Spleen (tissue), 11 donors: ENCODE results near the gene TBCD. TPM values are rescaled to one million over a fixed set of nuclear protein-coding genes. Genes with fewer than 3 reads are reported as not detected.
A peak's percentile ranks its signal among the peaks of the same experiment; 100 is the strongest.

Experiments
- DNase-seq: peaks from one replicate; pipeline ENCODE4 v3.0.0-alpha.2; 2020
- H3K27ac ChIP-seq, 8 donors: fragments of 200-600 bp; sonication (generic) in 7 of 8; 1 replicate in 4 of 8; 2 replicates in 4 of 8; pipeline versions ENCODE4 v1.5.0 to v1.8.0; 2016 to 2021; ENCODE audit warnings: inconsistent platforms in 4 of 8, mild to moderate bottlenecking in 4 of 8, moderate library complexity in 1 of 8
- H3K27me3 ChIP-seq, 7 donors: fragments of 200-600 bp; sonication (generic) in 6 of 7; replicated peaks in 1 of 7; 1 replicate in 4 of 7; 2 replicates in 3 of 7; pipeline versions ENCODE4 v1.5.0 to v1.8.0; 2016 to 2021; ENCODE audit warnings: inconsistent platforms in 3 of 7, mild to moderate bottlenecking in 1 of 7
- H3K36me3 ChIP-seq, 6 donors: fragments of 200-600 bp; sonication (generic) in 5 of 6; 1 replicate in 4 of 6; 2 replicates in 2 of 6; pipeline versions ENCODE4 v1.5.0 to v1.8.0; 2016 to 2021; ENCODE audit warnings: inconsistent platforms in 2 of 6
- H3K4me1 ChIP-seq, 6 donors: fragments of 200-600 bp; sonication (generic) in 5 of 6; 1 replicate in 3 of 6; 2 replicates in 3 of 6; pipeline versions ENCODE4 v1.5.0 to v1.8.0; 2016 to 2021; ENCODE audit warnings: inconsistent platforms in 3 of 6
- H3K4me3 ChIP-seq, 8 donors: fragments of 200-600 bp; sonication (generic) in 7 of 8; 1 replicate in 4 of 8; 2 replicates in 4 of 8; pipeline versions ENCODE4 v1.5.0 to v1.8.0; 2016 to 2021; ENCODE audit warnings: inconsistent platforms in 4 of 8, mild to moderate bottlenecking in 4 of 8, moderate library complexity in 2 of 8
- H3K9me3 ChIP-seq, 8 donors: fragments of 200-600 bp; sonication (generic) in 7 of 8; 1 replicate in 4 of 8; 2 replicates in 4 of 8; pipeline versions ENCODE4 v1.5.0 to v1.8.0; 2016 to 2021; ENCODE audit warnings: inconsistent platforms in 4 of 8
- CTCF ChIP-seq, 11 experiments: fragments of 200-600 bp in 7 of 11; fragments of 450-650 bp in 4 of 11; sonication (generic) in 4 of 11; IDR thresholded peaks in 8 of 11; conservative IDR thresholded peaks in 3 of 11; 1 replicate in 7 of 11; 2 replicates in 4 of 11; pipeline versions ENCODE4 v1.4.0 to v1.8.0; 2016 to 2021; ENCODE audit warnings: antibody characterized with exemption in 11 of 11, inconsistent platforms in 4 of 11, mild to moderate bottlenecking in 1 of 11
- POLR2A ChIP-seq, 3 donors: fragments of 450-650 bp; IDR thresholded peaks; one replicate each; pipeline ENCODE4 v1.5.1; 2017; ENCODE audit warnings: antibody characterized with exemption in 3 of 3, mild to moderate bottlenecking in 1 of 3
- POLR2AphosphoS5 ChIP-seq, 3 donors: sonication (generic); formaldehyde crosslinking; IDR thresholded peaks; one replicate each; pipeline ENCODE4 v1.5.1; 2017; ENCODE audit warnings: antibody characterized with exemption in 3 of 3
- WGBS, 5 donors: extraction: QIAGEN DNeasy Blood & Tissue Kit in 3 of 5; methylation state at CpG; one replicate each; pipeline versions ENCODE4 v1.1.5 to v1.1.7; 2013 to 2018; 5-methylcytosine and 5-hydroxymethylcytosine counted together
- intact Hi-C: fragments of 100-400 bp; cut with DNase I; formaldehyde crosslinking; loops from one replicate; pipeline ENCODE4 v1.15.0; 2023; ENCODE audit warnings: low total_unique reads
- polyA plus RNA-seq, 3 donors: library from polyadenylated mRNA; stranded (reverse); fragments of 200-250 nt; gene quantifications; one replicate each; pipeline ENCODE4 v1.2.1, GENCODE V29; 2013
- total RNA-seq, 7 donors: library from RNA; depleted of rRNA in 3 of 7; stranded (reverse); fragments of >200 nt in 3 of 7; fragmentation: NEBNext Ultra II Directional in 4 of 7; extraction: Animal tissue kit (Norgen Biotek cat#: 25700) in 4 of 7; gene quantifications; one replicate each; pipeline versions ENCODE4 v1.1.0 to v1.2.1, GENCODE V29; 2016 to 2021
- donor health status: healthy with polysubstance abuse.
- donor health status: DM: no; HTN: no; CAD: no; lungs with moderate emphysema.
- donor health status: DM: no; HTN: no; CAD: no.
- donor health status: Bipolar disorder and iron deficiency.
- donor health status: healthy.
- donor health status: DM: no; HTN: no; CAD: no.
- donor health status: DM: yes; HTN: yes; CAD: no.

TBCD gene
- total and polyA plus RNA-seq, 10 donors = 55.6 to 207 (median 108) TPM

GRCh38 chr17:82823004-82823403 lies 71.1 kb downstream of the TBCD start:
- H3K9me3 ChIP-seq = peaks cover 0 to 18% (median 10%) of the 10 kb centered on the region in 8 donors
- DNase-seq = no peak
- intact Hi-C loops = no loop called here
- H3K27me3 ChIP-seq = no peaks in the 10 kb centered on the region
- peaks cover 0 to 47% (median 5%) of the 10 kb centered on the region in 6 donors for H3K36me3 ChIP-seq
- H3K4me3 ChIP-seq = no peak overlapping the region
- 84 to 97% (median 87%) methylated on average over 5 of the region's 5 CpGs for WGBS, 5 donors
- H3K4me1 ChIP-seq = peaks cover 0 to 17% (median 7%) of the 10 kb centered on the region in 6 donors
- H3K27ac ChIP-seq = no peak overlapping the region
- TF ChIP-seq POLR2AphosphoS5 (IDR thresholded peaks at IDR 0.05) (no peak), CTCF (IDR thresholded peaks at IDR 0.05 in 8 of 11, conservative IDR thresholded peaks at IDR 0.05 in 3 of 11) (peak in 4 of 11 experiments; percentile 16 to 26 (median 20))

- peaks cover 0 to 5% (median under 1%) of the 10 kb centered on the region in 8 donors for H3K9me3 ChIP-seq
- no peak for DNase-seq
- no peak overlapping the region for H3K27ac ChIP-seq
- H3K4me3 ChIP-seq = no peak overlapping the region
- peaks cover 0 to 37% (median 2%) of the 10 kb centered on the region in 6 donors for H3K36me3 ChIP-seq
- no peaks in the 10 kb centered on the region for H3K27me3 ChIP-seq
- no peak for TF ChIP-seq POLR2A (IDR thresholded peaks at IDR 0.05)
- no peak for TF ChIP-seq POLR2AphosphoS5 (IDR thresholded peaks at IDR 0.05)
- WGBS, 5 donors = 95 to 100% (median 97%) methylated on average over 8 of the region's 8 CpGs
- H3K4me1 ChIP-seq = no peaks in the 10 kb centered on the region
- intact Hi-C loops = no loop called here
Observed at GRCh38 chr17:82825540-82826124, 73.8 kb downstream of the TBCD start.

GRCh38 chr17:82826211-82826610 lies 74.3 kb downstream of the TBCD start:
- Histone ChIP-seq H3K4me1 (no peaks in the 10 kb centered on the region), H3K9me3 (no peaks in the 10 kb centered on the region), H3K36me3 (peaks cover 0 to 38% (median 2%) of the 10 kb centered on the region in 6 donors), H3K27me3 (no peaks in the 10 kb centered on the region), H3K4me3 (no peak overlapping the region), H3K27ac (no peak overlapping the region)
- intact Hi-C loops = no loop called here
- DNase-seq = no peak
- TF ChIP-seq POLR2A (IDR thresholded peaks at IDR 0.05) = no peak
- TF ChIP-seq POLR2AphosphoS5 (IDR thresholded peaks at IDR 0.05) = no peak
- TF ChIP-seq CTCF (IDR thresholded peaks at IDR 0.05 in 8 of 11, conservative IDR thresholded peaks at IDR 0.05 in 3 of 11) = no peak

- Histone ChIP-seq H3K27me3 (no peaks in the 10 kb centered on the region), H3K4me1 (no peaks in the 10 kb centered on the region), H3K27ac (no peak overlapping the region), H3K9me3 (no peaks in the 10 kb centered on the region), H3K36me3 (peaks cover 0 to 40% (median 2%) of the 10 kb centered on the region in 6 donors), H3K4me3 (no peak overlapping the region)
- 91 to 96% (median 94%) methylated on average over 7 of the region's 7 CpGs for WGBS, 5 donors
- intact Hi-C loops = no loop called here
- TF ChIP-seq CTCF (IDR thresholded peaks at IDR 0.05 in 8 of 11, conservative IDR thresholded peaks at IDR 0.05 in 3 of 11) = no peak
- no peak for TF ChIP-seq POLR2A (IDR thresholded peaks at IDR 0.05)
- no peak for TF ChIP-seq POLR2AphosphoS5 (IDR thresholded peaks at IDR 0.05)
- no peak for DNase-seq
Observed at GRCh38 chr17:82826956-82827355, 75.1 kb downstream of the TBCD start.
